ENCODE results near the gene RANBP3.

The RANBP3 gene

GRCh38 chr19:5896365-5897076 lies 81.4 kb downstream of the RANBP3 start:
- H3K27ac ChIP-seq, result no peak overlapping the region
- no peak for TF ChIP-seq ZFX (IDR thresholded peaks at IDR 0.05; ENCODE audit: borderline replicate concordance)
- TF ChIP-seq, protein P1, sequence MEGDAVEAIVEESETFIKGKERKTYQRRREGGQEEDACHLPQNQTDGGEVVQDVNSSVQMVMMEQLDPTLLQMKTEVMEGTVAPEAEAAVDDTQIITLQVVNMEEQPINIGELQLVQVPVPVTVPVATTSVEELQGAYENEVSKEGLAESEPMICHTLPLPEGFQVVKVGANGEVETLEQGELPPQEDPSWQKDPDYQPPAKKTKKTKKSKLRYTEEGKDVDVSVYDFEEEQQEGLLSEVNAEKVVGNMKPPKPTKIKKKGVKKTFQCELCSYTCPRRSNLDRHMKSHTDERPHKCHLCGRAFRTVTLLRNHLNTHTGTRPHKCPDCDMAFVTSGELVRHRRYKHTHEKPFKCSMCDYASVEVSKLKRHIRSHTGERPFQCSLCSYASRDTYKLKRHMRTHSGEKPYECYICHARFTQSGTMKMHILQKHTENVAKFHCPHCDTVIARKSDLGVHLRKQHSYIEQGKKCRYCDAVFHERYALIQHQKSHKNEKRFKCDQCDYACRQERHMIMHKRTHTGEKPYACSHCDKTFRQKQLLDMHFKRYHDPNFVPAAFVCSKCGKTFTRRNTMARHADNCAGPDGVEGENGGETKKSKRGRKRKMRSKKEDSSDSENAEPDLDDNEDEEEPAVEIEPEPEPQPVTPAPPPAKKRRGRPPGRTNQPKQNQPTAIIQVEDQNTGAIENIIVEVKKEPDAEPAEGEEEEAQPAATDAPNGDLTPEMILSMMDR (IDR thresholded peaks at IDR 0.05), result no peak

DNA sequence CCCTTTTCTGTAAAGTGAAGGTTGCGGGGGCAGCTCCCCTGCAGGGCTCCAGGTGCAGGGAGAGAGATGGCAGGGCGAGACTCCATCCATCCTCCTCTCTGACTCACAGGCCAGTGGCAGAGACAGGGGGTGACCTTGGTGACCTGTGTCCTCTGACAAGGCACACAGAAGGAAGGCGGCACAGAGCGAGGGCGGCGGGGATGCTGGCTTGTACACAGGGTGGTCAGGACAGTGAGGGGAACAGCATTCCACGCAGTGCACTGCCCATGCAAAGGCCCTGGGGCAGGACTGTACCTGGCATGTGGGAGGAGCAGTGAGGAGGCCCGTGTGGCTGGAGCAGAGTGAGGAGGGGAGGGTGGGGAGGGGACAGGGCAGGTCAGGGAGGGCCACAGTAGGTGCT lies 82.0 kb downstream of the RANBP3 start:
- TF ChIP-seq, protein P1 (IDR thresholded peaks at IDR 0.05), result no peak
- TF ChIP-seq ZFX (IDR thresholded peaks at IDR 0.05; ENCODE audit: borderline replicate concordance), result no peak
- H3K27ac ChIP-seq, result no peak overlapping the region

DNA sequence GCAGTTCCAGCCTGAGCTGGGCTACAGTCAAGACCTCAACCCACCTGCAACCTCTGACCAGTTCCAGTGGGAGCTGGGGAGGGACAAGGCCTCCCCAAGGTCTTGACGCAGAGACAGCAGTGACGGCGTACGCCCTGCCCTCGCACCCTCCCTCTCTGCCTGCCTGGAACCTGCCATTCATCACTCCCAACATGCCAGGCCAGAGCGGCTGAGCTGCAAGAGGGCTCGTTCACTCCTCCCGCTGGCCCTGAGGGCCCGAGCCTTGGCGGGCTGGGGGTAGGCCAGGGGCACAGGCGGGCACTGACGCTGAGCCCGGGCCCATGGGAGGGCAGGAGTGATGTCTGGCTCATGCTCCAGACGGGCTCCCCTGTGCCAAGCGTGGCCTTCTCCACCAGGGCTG lies 82.5 kb downstream of the RANBP3 start:
- H3K27ac ChIP-seq, result no peak overlapping the region
- TF ChIP-seq, protein P1 (IDR thresholded peaks at IDR 0.05), result no peak

- no peak overlapping the region for H3K27ac ChIP-seq
- no peak for TF ChIP-seq ZFX (IDR thresholded peaks at IDR 0.05; ENCODE audit: borderline replicate concordance)
- TF ChIP-seq, protein P1 (IDR thresholded peaks at IDR 0.05), result no peak
These were observed 83.1 kb downstream of the RANBP3 start for GRCh38 chr19:5894704-5895349.

DNA sequence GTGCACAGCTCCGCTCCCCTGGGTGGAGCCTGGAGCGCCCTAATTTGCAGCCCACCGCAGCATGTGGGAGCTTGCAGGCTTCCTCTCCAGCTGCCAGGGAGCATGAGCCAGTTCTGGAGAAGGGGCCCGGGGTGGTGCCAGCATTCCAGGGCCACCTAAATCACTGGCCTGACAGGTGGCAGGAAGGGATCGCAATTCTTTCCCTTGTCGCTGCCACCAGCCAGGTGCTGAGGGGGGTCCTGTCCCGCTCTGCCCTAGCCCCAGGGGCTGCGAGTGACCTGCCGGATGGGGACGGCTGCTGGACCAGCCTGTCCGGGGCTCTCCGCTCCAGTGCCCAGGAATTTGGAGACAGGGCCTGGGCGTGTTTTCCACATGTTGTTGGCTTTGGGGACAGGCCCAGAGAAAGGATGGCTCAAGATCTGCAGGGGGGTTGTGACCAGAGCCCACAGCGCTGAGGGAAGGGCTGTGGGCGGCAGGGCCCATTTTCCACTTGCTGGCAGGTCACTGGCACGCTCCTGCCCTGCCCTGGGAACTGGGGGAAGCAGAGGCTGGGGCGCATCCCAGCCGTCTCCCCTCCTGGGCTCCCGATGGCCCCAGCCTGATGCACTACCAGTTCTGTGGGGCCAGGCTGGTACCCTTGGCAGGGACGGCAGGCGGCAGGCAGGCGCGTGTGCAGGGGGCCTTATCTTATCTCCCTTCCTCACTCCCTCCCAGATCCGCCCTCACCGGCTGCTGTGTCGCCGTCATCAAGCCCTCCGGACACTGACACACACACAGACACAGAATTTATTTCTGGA lies 83.8 kb downstream of the RANBP3 start:
- TF ChIP-seq, protein P1 (IDR thresholded peaks at IDR 0.05), result no peak
- TF ChIP-seq ZFX (IDR thresholded peaks at IDR 0.05; ENCODE audit: borderline replicate concordance), result no peak

DNA sequence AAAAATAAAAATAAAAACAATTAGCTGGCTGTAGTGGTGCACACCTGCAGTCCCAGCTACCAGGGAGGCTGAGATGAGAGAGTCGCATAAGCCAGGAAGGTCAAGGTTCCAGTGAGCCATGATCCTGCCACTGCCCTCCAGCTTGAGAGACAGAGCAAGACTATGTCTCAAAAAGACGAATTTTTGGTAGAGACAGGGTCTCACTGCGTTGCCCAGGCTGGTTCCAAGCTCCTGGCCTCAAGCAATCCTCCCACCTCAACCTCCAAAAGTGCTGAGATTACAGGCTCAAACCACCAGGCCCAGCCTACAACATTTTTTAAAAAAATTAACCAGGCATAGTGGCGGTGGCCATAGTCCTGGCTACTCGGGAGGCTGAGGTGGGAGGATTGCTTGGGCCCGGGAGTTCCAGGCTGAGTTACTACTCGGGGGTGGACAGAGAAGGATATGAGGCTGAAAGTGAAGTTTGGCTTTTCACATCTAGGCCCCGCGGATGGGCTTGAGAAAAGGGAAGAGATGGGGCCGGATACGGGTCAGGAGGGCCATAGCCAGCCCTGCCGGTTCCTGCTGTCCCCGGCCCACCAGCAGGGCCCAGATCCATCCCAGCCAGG lies 84.5 kb downstream of the RANBP3 start:
- no peak for TF ChIP-seq ZFX (IDR thresholded peaks at IDR 0.05; ENCODE audit: borderline replicate concordance)
- TF ChIP-seq, protein P1 (IDR thresholded peaks at IDR 0.05), result no peak
- no peak overlapping the region for H3K27ac ChIP-seq

More for the DNA sequence above, 83.8 kb downstream of the RANBP3 start:
- H3K27ac ChIP-seq, result no peak overlapping the region
